Spleen (tissue), 11 donors: Measurements from ENCODE around the gene STK39. TPM values are rescaled to one million over a fixed set of nuclear protein-coding genes. Genes with fewer than 3 reads are reported as not detected.
A peak's percentile ranks its signal among the peaks of the same experiment; 100 is the strongest.

ENCODE experiments used
- DNase-seq: peaks from one replicate; pipeline ENCODE4 v3.0.0-alpha.2; 2020
- H3K27ac ChIP-seq, 8 donors: fragments of 200-600 bp; sonication (generic) in 7 of 8; 1 replicate in 4 of 8; 2 replicates in 4 of 8; pipeline versions ENCODE4 v1.5.0 to v1.8.0; 2016 to 2021; ENCODE audit warnings: inconsistent platforms in 4 of 8, mild to moderate bottlenecking in 4 of 8, moderate library complexity in 1 of 8
- H3K27me3 ChIP-seq, 7 donors: fragments of 200-600 bp; sonication (generic) in 6 of 7; replicated peaks in 1 of 7; 1 replicate in 4 of 7; 2 replicates in 3 of 7; pipeline versions ENCODE4 v1.5.0 to v1.8.0; 2016 to 2021; ENCODE audit warnings: inconsistent platforms in 3 of 7, mild to moderate bottlenecking in 1 of 7
- H3K36me3 ChIP-seq, 6 donors: fragments of 200-600 bp; sonication (generic) in 5 of 6; 1 replicate in 4 of 6; 2 replicates in 2 of 6; pipeline versions ENCODE4 v1.5.0 to v1.8.0; 2016 to 2021; ENCODE audit warnings: inconsistent platforms in 2 of 6
- H3K4me1 ChIP-seq, 6 donors: fragments of 200-600 bp; sonication (generic) in 5 of 6; 1 replicate in 3 of 6; 2 replicates in 3 of 6; pipeline versions ENCODE4 v1.5.0 to v1.8.0; 2016 to 2021; ENCODE audit warnings: inconsistent platforms in 3 of 6
- H3K4me3 ChIP-seq, 8 donors: fragments of 200-600 bp; sonication (generic) in 7 of 8; 1 replicate in 4 of 8; 2 replicates in 4 of 8; pipeline versions ENCODE4 v1.5.0 to v1.8.0; 2016 to 2021; ENCODE audit warnings: inconsistent platforms in 4 of 8, mild to moderate bottlenecking in 4 of 8, moderate library complexity in 2 of 8
- H3K9me3 ChIP-seq, 8 donors: fragments of 200-600 bp; sonication (generic) in 7 of 8; 1 replicate in 4 of 8; 2 replicates in 4 of 8; pipeline versions ENCODE4 v1.5.0 to v1.8.0; 2016 to 2021; ENCODE audit warnings: inconsistent platforms in 4 of 8
- POLR2A ChIP-seq, 3 donors: fragments of 450-650 bp; IDR thresholded peaks; one replicate each; pipeline ENCODE4 v1.5.1; 2017; ENCODE audit warnings: antibody characterized with exemption in 3 of 3, mild to moderate bottlenecking in 1 of 3
- POLR2AphosphoS5 ChIP-seq, 3 donors: sonication (generic); formaldehyde crosslinking; IDR thresholded peaks; one replicate each; pipeline ENCODE4 v1.5.1; 2017; ENCODE audit warnings: antibody characterized with exemption in 3 of 3
- WGBS, 5 donors: extraction: QIAGEN DNeasy Blood & Tissue Kit in 3 of 5; methylation state at CpG; one replicate each; pipeline versions ENCODE4 v1.1.5 to v1.1.7; 2013 to 2018; 5-methylcytosine and 5-hydroxymethylcytosine counted together
- intact Hi-C: fragments of 100-400 bp; cut with DNase I; formaldehyde crosslinking; loops from one replicate; pipeline ENCODE4 v1.15.0; 2023; ENCODE audit warnings: low total_unique reads
- polyA plus RNA-seq, 3 donors: library from polyadenylated mRNA; stranded (reverse); fragments of 200-250 nt; gene quantifications; one replicate each; pipeline ENCODE4 v1.2.1, GENCODE V29; 2013
- total RNA-seq, 7 donors: library from RNA; depleted of rRNA in 3 of 7; stranded (reverse); fragments of >200 nt in 3 of 7; fragmentation: NEBNext Ultra II Directional in 4 of 7; extraction: Animal tissue kit (Norgen Biotek cat#: 25700) in 4 of 7; gene quantifications; one replicate each; pipeline versions ENCODE4 v1.1.0 to v1.2.1, GENCODE V29; 2016 to 2021
- TF ChIP-seq, protein P1 (sequence below), 11 experiments: fragments of 200-600 bp in 7 of 11; fragments of 450-650 bp in 4 of 11; sonication (generic) in 4 of 11; IDR thresholded peaks in 8 of 11; conservative IDR thresholded peaks in 3 of 11; 1 replicate in 7 of 11; 2 replicates in 4 of 11; pipeline versions ENCODE4 v1.4.0 to v1.8.0; 2016 to 2021; ENCODE audit warnings: antibody characterized with exemption in 11 of 11, inconsistent platforms in 4 of 11, mild to moderate bottlenecking in 1 of 11
- donor health status: healthy with polysubstance abuse.
- donor health status: DM: no; HTN: no; CAD: no; lungs with moderate emphysema.
- donor health status: DM: no; HTN: no; CAD: no.
- donor health status: Bipolar disorder and iron deficiency.
- donor health status: healthy.
- donor health status: DM: no; HTN: no; CAD: no.
- donor health status: DM: yes; HTN: yes; CAD: no.

Gene STK39
- total and polyA plus RNA-seq, 10 donors = 8.6 to 17.8 (median 11.0) TPM

DNA sequence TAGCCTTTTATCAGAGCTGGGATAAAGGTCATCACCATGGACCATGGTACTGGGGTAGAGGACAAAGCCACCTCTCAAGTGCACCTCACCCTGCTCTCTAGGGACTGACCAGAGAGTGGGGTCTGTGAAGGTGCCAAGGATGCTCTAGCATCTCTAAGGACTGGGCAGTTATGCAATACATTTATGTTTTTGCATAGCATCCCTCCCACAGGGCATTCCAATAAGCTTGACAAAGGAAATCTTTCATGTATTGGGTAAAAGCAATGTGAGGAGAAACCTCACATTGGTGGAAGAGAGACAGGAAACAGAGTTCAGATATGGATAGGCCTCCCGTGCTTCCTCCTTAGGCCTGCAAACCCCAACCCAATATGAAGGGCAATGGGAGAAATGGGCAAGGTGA lies 31.6 kb downstream of the STK39 start:
- Histone ChIP-seq H3K9me3 (no peaks in the 10 kb centered on the region), H3K4me1 (peaks cover 0 to 21% (median 13%) of the 10 kb centered on the region in 6 donors), H3K36me3 (no peaks in the 10 kb centered on the region), H3K27ac (no peak overlapping the region), H3K27me3 (no peaks in the 10 kb centered on the region), H3K4me3 (no peak overlapping the region)
- 28 to 80% (median 55%) methylated on average over 1 of the region's 1 CpG for WGBS, 5 donors
- DNase-seq = no peak
- TF ChIP-seq POLR2A (IDR thresholded peaks at IDR 0.05) = no peak
- TF ChIP-seq, protein P1, sequence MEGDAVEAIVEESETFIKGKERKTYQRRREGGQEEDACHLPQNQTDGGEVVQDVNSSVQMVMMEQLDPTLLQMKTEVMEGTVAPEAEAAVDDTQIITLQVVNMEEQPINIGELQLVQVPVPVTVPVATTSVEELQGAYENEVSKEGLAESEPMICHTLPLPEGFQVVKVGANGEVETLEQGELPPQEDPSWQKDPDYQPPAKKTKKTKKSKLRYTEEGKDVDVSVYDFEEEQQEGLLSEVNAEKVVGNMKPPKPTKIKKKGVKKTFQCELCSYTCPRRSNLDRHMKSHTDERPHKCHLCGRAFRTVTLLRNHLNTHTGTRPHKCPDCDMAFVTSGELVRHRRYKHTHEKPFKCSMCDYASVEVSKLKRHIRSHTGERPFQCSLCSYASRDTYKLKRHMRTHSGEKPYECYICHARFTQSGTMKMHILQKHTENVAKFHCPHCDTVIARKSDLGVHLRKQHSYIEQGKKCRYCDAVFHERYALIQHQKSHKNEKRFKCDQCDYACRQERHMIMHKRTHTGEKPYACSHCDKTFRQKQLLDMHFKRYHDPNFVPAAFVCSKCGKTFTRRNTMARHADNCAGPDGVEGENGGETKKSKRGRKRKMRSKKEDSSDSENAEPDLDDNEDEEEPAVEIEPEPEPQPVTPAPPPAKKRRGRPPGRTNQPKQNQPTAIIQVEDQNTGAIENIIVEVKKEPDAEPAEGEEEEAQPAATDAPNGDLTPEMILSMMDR (IDR thresholded peaks at IDR 0.05 in 8 of 11, conservative IDR thresholded peaks at IDR 0.05 in 3 of 11) = no peak
- intact Hi-C loops = no loop called here

DNA sequence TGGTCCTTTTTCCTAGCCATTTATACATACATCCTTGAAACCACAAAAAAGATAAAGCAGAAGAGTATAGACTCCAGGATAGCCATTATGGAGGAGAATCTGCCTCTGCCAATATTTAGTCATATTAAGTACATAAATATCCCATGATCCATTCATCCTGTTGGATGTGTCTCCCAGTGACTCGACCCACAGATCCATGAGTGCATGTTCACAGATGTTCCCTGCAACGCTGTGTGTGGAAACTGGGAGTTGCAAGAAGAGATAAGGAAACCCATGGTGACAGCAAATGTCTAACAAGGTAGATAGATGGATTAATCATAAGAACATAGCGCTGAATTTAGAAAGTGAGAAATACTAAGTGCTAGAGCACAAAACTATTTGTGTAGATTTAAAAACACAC lies 34.5 kb downstream of the STK39 start:
- Histone ChIP-seq H3K9me3 (no peaks in the 10 kb centered on the region), H3K27ac (no peak overlapping the region), H3K4me3 (no peak overlapping the region), H3K27me3 (no peaks in the 10 kb centered on the region), H3K4me1 (peaks cover 0 to 30% (median 17%) of the 10 kb centered on the region in 6 donors), H3K36me3 (no peaks in the 10 kb centered on the region)
- DNase-seq = no peak
- intact Hi-C loops = no loop called here
- TF ChIP-seq POLR2A (IDR thresholded peaks at IDR 0.05) = no peak
- TF ChIP-seq, protein P1 (IDR thresholded peaks at IDR 0.05 in 8 of 11, conservative IDR thresholded peaks at IDR 0.05 in 3 of 11) = no peak
- no peak for TF ChIP-seq POLR2AphosphoS5 (IDR thresholded peaks at IDR 0.05)
- WGBS, 5 donors = 79 to 88% (median 82%) methylated on average over 3 of the region's 3 CpGs

DNA sequence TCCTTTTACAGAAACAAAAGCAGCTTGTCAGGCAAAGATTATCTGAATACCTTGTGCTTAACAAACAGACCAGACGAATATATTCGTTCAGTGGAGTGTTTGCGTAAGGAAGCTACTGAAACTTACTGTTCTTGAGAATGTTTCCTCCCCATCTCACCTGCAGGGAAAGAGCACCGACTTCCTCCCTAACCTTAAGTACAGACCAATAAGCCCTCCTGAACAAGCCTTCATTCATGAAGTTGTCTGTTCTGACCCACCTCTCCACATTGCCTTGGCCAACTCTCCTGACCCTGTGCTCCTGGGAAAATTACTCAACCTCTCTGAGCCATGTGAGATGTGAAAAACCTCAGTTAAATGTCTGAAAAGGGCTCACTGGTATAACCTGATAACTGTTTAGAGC lies 35.2 kb downstream of the STK39 start:
- H3K36me3 ChIP-seq = no peaks in the 10 kb centered on the region
- WGBS, 5 donors = 42 to 53% (median 45%) methylated on average over 4 of the region's 4 CpGs
- DNase-seq = no peak
- TF ChIP-seq POLR2A (IDR thresholded peaks at IDR 0.05) (no peak), POLR2AphosphoS5 (IDR thresholded peaks at IDR 0.05) (no peak)
- TF ChIP-seq, protein P1 (IDR thresholded peaks at IDR 0.05 in 8 of 11, conservative IDR thresholded peaks at IDR 0.05 in 3 of 11) = no peak
- no peaks in the 10 kb centered on the region for H3K27me3 ChIP-seq
- intact Hi-C loops = no loop called here
- no peaks in the 10 kb centered on the region for H3K9me3 ChIP-seq
- H3K4me1 ChIP-seq = peaks cover 0 to 30% (median 17%) of the 10 kb centered on the region in 6 donors
- no peak overlapping the region for H3K4me3 ChIP-seq
- peak overlapping the region in 3 of 8 donors; percentile 37 to 66 (median 64) for H3K27ac ChIP-seq

DNA sequence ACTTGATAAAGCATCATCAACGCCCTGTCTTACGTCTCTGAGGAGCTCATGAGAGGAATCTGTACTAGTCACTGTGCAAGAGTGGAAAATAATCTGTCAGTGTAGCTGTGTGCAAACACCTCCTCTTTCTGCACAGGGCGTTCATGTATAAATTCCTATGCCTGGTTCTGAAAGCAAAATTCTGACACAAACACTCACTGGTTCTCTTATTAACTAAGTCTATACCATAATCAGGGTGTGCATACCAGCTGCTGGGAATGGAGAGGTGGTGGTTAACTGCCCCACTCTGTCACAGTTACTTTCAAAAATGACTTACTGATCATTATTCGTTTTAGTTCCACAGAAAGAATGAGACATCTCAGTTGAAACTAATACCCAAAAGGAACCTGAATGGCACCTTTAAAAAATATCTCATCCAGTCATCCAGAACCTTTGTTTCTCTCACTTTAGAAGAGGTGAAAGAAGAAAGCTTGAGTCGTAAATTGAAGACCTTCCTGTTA lies 35.7 kb downstream of the STK39 start:
- TF ChIP-seq, protein P1 (IDR thresholded peaks at IDR 0.05 in 8 of 11, conservative IDR thresholded peaks at IDR 0.05 in 3 of 11) = no peak
- TF ChIP-seq POLR2A (IDR thresholded peaks at IDR 0.05) = no peak
- TF ChIP-seq POLR2AphosphoS5 (IDR thresholded peaks at IDR 0.05) = no peak
- no peak for DNase-seq
- Histone ChIP-seq H3K36me3 (no peaks in the 10 kb centered on the region), H3K4me3 (peak overlapping the region in 1 of 8 donors; percentile 44), H3K9me3 (no peaks in the 10 kb centered on the region), H3K27ac (peak overlapping the region in 5 of 8 donors; percentile 16 to 66 (median 59)), H3K27me3 (no peaks in the 10 kb centered on the region), H3K4me1 (peaks cover 0 to 30% (median 17%) of the 10 kb centered on the region in 6 donors)
- WGBS, 5 donors = 52 to 61% (median 59%) methylated on average over 5 of the region's 5 CpGs
- intact Hi-C loops = no loop called here
